Stimulated activated CD4-positive, alpha-beta T cell treated with anti-CD3 and anti-CD28 coated beads, Interleukin-2, amount 100 ng/mL, for 48 hours (primary cell): ENCODE measurements around the gene CREB3L1.

ENCODE experiments used
- DNase-seq, 2 donors: peaks; one replicate each; pipeline ENCODE4 v3.0.0-alpha.2; 2020

CREB3L1 gene

GRCh38 chr11:46347637-46348311 lies 70.3 kb downstream of the CREB3L1 start:
- no peak for DNase-seq

- no peak for DNase-seq
Measured at GRCh38 chr11:46348566-46349401, 71.3 kb downstream of the CREB3L1 start.

GRCh38 chr11:46350695-46351094 lies 73.2 kb downstream of the CREB3L1 start:
- no peak for DNase-seq

GRCh38 chr11:46351148-46351547 lies 73.7 kb downstream of the CREB3L1 start:
- DNase-seq, result no peak

- no peak for DNase-seq
Measured at GRCh38 chr11:46351606-46352005, 74.1 kb downstream of the CREB3L1 start.

- DNase-seq, result peak; percentile 71 to 82
Measured at GRCh38 chr11:46352063-46352841, 74.8 kb downstream of the CREB3L1 start.

GRCh38 chr11:46353698-46354097 lies 76.2 kb downstream of the CREB3L1 start:
- no peak for DNase-seq

- DNase-seq, result no peak
Measured at GRCh38 chr11:46356924-46357482, 79.5 kb downstream of the CREB3L1 start.

- no peak for DNase-seq
Measured at GRCh38 chr11:46357483-46357936, 80.0 kb downstream of the CREB3L1 start.

- no peak for DNase-seq
Measured at GRCh38 chr11:46359953-46360352, 82.5 kb downstream of the CREB3L1 start.

GRCh38 chr11:46360878-46361277 lies 83.4 kb downstream of the CREB3L1 start:
- DNase-seq, result no peak

- peak in 1 of 2 donors; percentile 54 for DNase-seq
Measured at GRCh38 chr11:46361283-46362155, 84.1 kb downstream of the CREB3L1 start.

- no peak for DNase-seq
Measured at GRCh38 chr11:46362156-46363030, 84.9 kb downstream of the CREB3L1 start.

GRCh38 chr11:46363031-46363407 lies 85.6 kb downstream of the CREB3L1 start:
- no peak for DNase-seq

- DNase-seq, result no peak
Measured at GRCh38 chr11:46363455-46364005, 86.1 kb downstream of the CREB3L1 start.

- no peak for DNase-seq
Measured at GRCh38 chr11:46364056-46364455, 86.6 kb downstream of the CREB3L1 start.

GRCh38 chr11:46364791-46365190 lies 87.3 kb downstream of the CREB3L1 start:
- DNase-seq, result no peak

- DNase-seq, result no peak
Measured at GRCh38 chr11:46366260-46366659, 88.8 kb downstream of the CREB3L1 start.

GRCh38 chr11:46366661-46367161 lies 89.2 kb downstream of the CREB3L1 start:
- no peak for DNase-seq

GRCh38 chr11:46367244-46367915 lies 89.9 kb downstream of the CREB3L1 start:
- DNase-seq, result peak; percentile 66 to 74
